IMR-90 (cell line): ENCODE measurements around the gene ADM5. TPM values are rescaled to one million over a fixed set of nuclear protein-coding genes. Genes with fewer than 3 reads are reported as not detected.

ENCODE experiments used
- ATAC-seq: fragments of 200-7000 bp; cut with Tn5 transposase; 2 replicates; pipeline ENCODE4 v1.9.1; 2020; ENCODE audit warnings: low read depth, mild to moderate bottlenecking, moderate library complexity
- BruUV-seq: library from RNA; stranded (reverse); fragments of 400-500 nt; replicated peaks from 2 replicates; lab custom pipeline; 2021; lab: Mats Ljungman, UMichigan
- CTCF ChIA-PET: fragments of 300-600 bp; formaldehyde crosslinking; extraction: SDS; loops from one replicate; lab custom pipeline; 2021; ENCODE audit warnings: antibody characterized with exemption; lab: Yijun Ruan, JAX
- POLR2A ChIA-PET: fragments of 300-600 bp; sonication (Branson Sonifier 250); formaldehyde crosslinking; loops from one replicate; lab custom pipeline; 2022; ENCODE audit warnings: antibody characterized with exemption; ENCODE audit not compliant: unreplicated experiment; lab: Charles Lee
- DNase-seq: peaks from one replicate; pipeline ENCODE4 v3.0.0; 2013
- H2AFZ ChIP-seq: replicated peaks from 2 replicates; pipeline ENCODE3; 2013; ENCODE audit warnings: low read length, mild to moderate bottlenecking; ENCODE audit not compliant: poor library complexity
- H2AK5ac ChIP-seq: 2 replicates; pipeline ENCODE4 v1.6.1; 2013; ENCODE audit warnings: low read depth, low read length, inconsistent platforms
- H2AK9ac ChIP-seq: replicated peaks from 2 replicates; pipeline ENCODE3; 2013; ENCODE audit warnings: mild to moderate bottlenecking, low read depth, low read length, moderate library complexity; ENCODE audit not compliant: poor library complexity
- H2BK120ac ChIP-seq: 2 replicates; pipeline ENCODE4 v1.6.1; 2013; ENCODE audit warnings: low read depth, low read length, inconsistent platforms
- H2BK15ac ChIP-seq: 3 replicates; pipeline ENCODE4 v1.6.1; 2013; ENCODE audit warnings: low read depth, low read length, inconsistent platforms
- H2BK20ac ChIP-seq: 2 replicates; pipeline ENCODE4 v1.6.1; 2013; ENCODE audit warnings: low read depth, mild to moderate bottlenecking, inconsistent platforms, low read length, moderate library complexity
- H2BK5ac ChIP-seq: 2 replicates; pipeline ENCODE4 v1.6.1; 2013; ENCODE audit warnings: mild to moderate bottlenecking, low read depth, low read length, inconsistent platforms; ENCODE audit not compliant: poor library complexity, severe bottlenecking
- H3K14ac ChIP-seq: replicated peaks from 2 replicates; pipeline ENCODE4 v1.6.1; 2013; ENCODE audit warnings: low read depth, low read length, inconsistent platforms
- H3K18ac ChIP-seq: 2 replicates; pipeline ENCODE4 v1.6.1; 2013; ENCODE audit warnings: low read depth, low read length, control low read depth
- H3K23ac ChIP-seq: 2 replicates; pipeline ENCODE4 v1.6.1; 2013; ENCODE audit warnings: low read depth, low read length, inconsistent platforms
- H3K27ac ChIP-seq: 2 replicates; pipeline ENCODE4 v1.5.1; 2013; ENCODE audit warnings: mild to moderate bottlenecking, control low read depth, low read length; ENCODE audit not compliant: insufficient read depth
- H3K27me3 ChIP-seq: 2 replicates; pipeline ENCODE4 v1.6.1; 2013; ENCODE audit warnings: low read length; ENCODE audit not compliant: control insufficient read depth, insufficient read depth
- H3K36me3 ChIP-seq: 2 replicates; pipeline ENCODE4 v1.6.1; 2013; ENCODE audit warnings: low read length, mixed read lengths; ENCODE audit not compliant: control insufficient read depth, insufficient read depth
- H3K4ac ChIP-seq: 2 replicates; pipeline ENCODE4 v1.6.1; 2013; ENCODE audit warnings: low read depth, low read length, inconsistent platforms
- H3K4me1 ChIP-seq: 2 replicates; pipeline ENCODE4 v1.6.1; 2013; ENCODE audit warnings: low read length, mixed read lengths; ENCODE audit not compliant: control insufficient read depth, insufficient read depth
- H3K4me2 ChIP-seq: 2 replicates; pipeline ENCODE4 v1.6.1; 2013; ENCODE audit warnings: low read depth, mild to moderate bottlenecking, control low read depth, low read length, moderate library complexity
- H3K4me3 ChIP-seq: 2 replicates; pipeline ENCODE4 v1.5.1; 2013; ENCODE audit warnings: low read depth, mild to moderate bottlenecking, control low read depth, low read length, moderate library complexity; ENCODE audit not compliant: insufficient read depth
- H3K56ac ChIP-seq: 2 replicates; pipeline ENCODE4 v1.6.1; 2013; ENCODE audit warnings: low read length, inconsistent platforms; ENCODE audit not compliant: insufficient read depth; ENCODE audit errors: extremely low read depth
- H3K79me1 ChIP-seq, 2 experiments: 2 replicates each; pipeline ENCODE4 v1.6.1; 2013; ENCODE audit warnings: low read length in 2 of 2, inconsistent platforms in 1 of 2, low read depth in 1 of 2
- H3K9ac ChIP-seq: 2 replicates; pipeline ENCODE4 v1.6.1; 2013; ENCODE audit warnings: low read depth, low read length, control low read depth
- H3K9me1 ChIP-seq: 2 replicates; pipeline ENCODE4 v1.6.1; 2013; ENCODE audit warnings: low read length, inconsistent platforms; ENCODE audit not compliant: insufficient read depth
- H3K9me3 ChIP-seq: 2 replicates; pipeline ENCODE4 v1.6.1; 2013; ENCODE audit warnings: low read length; ENCODE audit not compliant: control insufficient read depth, insufficient read depth
- H4K20me1 ChIP-seq: 2 replicates; pipeline ENCODE4 v1.6.1; 2013; ENCODE audit warnings: low read length, inconsistent platforms; ENCODE audit not compliant: insufficient read depth
- H4K5ac ChIP-seq: 2 replicates; pipeline ENCODE4 v1.6.1; 2013; ENCODE audit warnings: mild to moderate bottlenecking, low read depth, low read length, control low read depth
- H4K8ac ChIP-seq, 2 experiments: 2 replicates each; pipeline ENCODE4 v1.6.1; 2013; ENCODE audit warnings: low read depth in 2 of 2, low read length in 2 of 2, control low read depth in 1 of 2, inconsistent platforms in 1 of 2
- H4K91ac ChIP-seq: 2 replicates; pipeline ENCODE4 v1.6.1; 2013; ENCODE audit warnings: low read depth, low read length, inconsistent platforms; ENCODE audit not compliant: insufficient read depth
- CEBPB ChIP-seq: IDR thresholded peaks from 2 replicates; pipeline ENCODE4 v1.6.1; 2012; ENCODE audit warnings: low read depth, low read length, improper control_type of control experiment
- FOS ChIP-seq: fragments of 150-350 bp; IDR thresholded peaks from 2 replicates; pipeline ENCODE4 v1.6.1; 2016; ENCODE audit warnings: low read depth, low read length
- MXI1 ChIP-seq: IDR thresholded peaks from 2 replicates; pipeline ENCODE4 v1.6.1; 2012; ENCODE audit warnings: low read depth, mild to moderate bottlenecking, low read length, moderate library complexity, borderline replicate concordance
- RAD21 ChIP-seq: IDR thresholded peaks from 2 replicates; pipeline ENCODE4 v1.6.1; 2012; ENCODE audit warnings: low read length, improper control_type of control experiment
- SMC3 ChIP-seq: fragments of 150-350 bp; IDR thresholded peaks from 2 replicates; pipeline ENCODE4 v1.6.1; 2016; ENCODE audit warnings: low read depth, mild to moderate bottlenecking, antibody characterized with exemption, low read length, moderate library complexity
- WGBS, 2 experiments: methylation state at CpG; one replicate each; pipeline versions ENCODE4 v1.1.5 to v1.1.7; 2013; ENCODE audit warnings: missing lambda C conversion rate in 2 of 2; ENCODE audit not compliant: insufficient read length in 1 of 2; ENCODE audit errors: extremely low coverage in 2 of 2; 5-methylcytosine and 5-hydroxymethylcytosine counted together
- dilution Hi-C: fragments of 300-500 bp; cut with HindIII; formaldehyde crosslinking; loops from one replicate; pipeline ENCODE4 v1.14.3; 2018; ENCODE audit warnings: low sequenced_read_pairs; ENCODE audit not compliant: unreplicated experiment
- in situ Hi-C: fragments of 300-500 bp; cut with MboI; formaldehyde crosslinking; loops from 3 replicates; pipeline ENCODE4 v1.14.3; 2019; ENCODE audit warnings: low sequenced_read_pairs, inconsistent platforms, mixed read lengths
- intact Hi-C: fragments of 100-400 bp; cut with micrococcal nuclease; formaldehyde crosslinking; loops from 2 replicates; pipeline ENCODE4 v1.10.0; 2022
- polyA plus RNA-seq, 3 experiments: library from polyadenylated mRNA; depleted of rRNA; stranded (reverse); fragments of >200 nt; gene quantifications; 2 replicates each; pipeline ENCODE4 v1.2.3, GENCODE V29; 2012; ENCODE audit warnings: low replicate concordance in 1 of 3
- total RNA-seq: library from RNA; depleted of rRNA; stranded (reverse); fragments of >200 nt; gene quantifications from 2 replicates; pipeline ENCODE4 v1.2.3, GENCODE V29; 2012
- TF ChIP-seq, protein P1 (sequence below): fragments of 150-350 bp; IDR thresholded peaks from 2 replicates; pipeline ENCODE4 v1.6.1; 2017; ENCODE audit warnings: mild to moderate bottlenecking, antibody characterized with exemption, low read length, low read depth
- TF ChIP-seq, protein P2 (sequence below): fragments of 150-350 bp; IDR thresholded peaks from 2 replicates; pipeline ENCODE4 v1.6.1; 2016; ENCODE audit warnings: low read depth, mild to moderate bottlenecking, low read length, moderate library complexity, borderline replicate concordance

The ADM5 gene
- total and polyA plus RNA-seq, 2 of the 4 experiments (the other 2 are of a cell fraction): 0.18 to 0.99 TPM

DNA sequence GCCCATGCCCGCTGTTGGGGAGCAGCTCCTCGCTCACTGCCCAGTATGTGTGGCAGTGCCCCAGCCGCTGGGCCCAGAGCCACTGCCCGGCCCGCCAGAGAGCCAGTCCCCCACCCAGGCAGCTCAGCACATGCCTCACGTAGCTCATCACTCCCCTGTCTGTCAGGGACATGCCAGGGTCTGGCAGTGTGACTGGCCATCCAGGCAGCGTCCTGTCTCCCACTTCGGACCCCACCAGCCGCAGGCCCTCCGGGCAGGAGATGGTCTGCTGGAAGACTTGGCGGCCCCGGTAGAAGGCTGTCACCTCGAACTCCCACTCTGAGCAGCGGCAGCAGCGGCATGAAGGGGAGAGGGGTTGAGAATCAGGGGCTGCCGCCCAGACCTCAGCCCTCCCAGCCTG, 27.4 kb upstream of the ADM5 start:
- no peak overlapping the region for H3K9ac ChIP-seq
- H3K36me3 ChIP-seq: peaks cover 48% of the 10 kb centered on the region
- H4K8ac ChIP-seq: no peak overlapping the region
- intact Hi-C loops: no loop called here
- CTCF ChIA-PET: no interaction called here
- H2AK9ac ChIP-seq: no peak overlapping the region
- H3K79me1 ChIP-seq: peaks cover 7 to 58% of the 10 kb centered on the region in 2 experiments; a peak in 3 of 4 replicates
- H2BK20ac ChIP-seq: no peak overlapping the region
- H3K27ac ChIP-seq: no peak overlapping the region
- H3K4ac ChIP-seq: no peak overlapping the region
- BruUV-seq: no TSS peak
- no peak for TF ChIP-seq MXI1
- TF ChIP-seq, protein P1, sequence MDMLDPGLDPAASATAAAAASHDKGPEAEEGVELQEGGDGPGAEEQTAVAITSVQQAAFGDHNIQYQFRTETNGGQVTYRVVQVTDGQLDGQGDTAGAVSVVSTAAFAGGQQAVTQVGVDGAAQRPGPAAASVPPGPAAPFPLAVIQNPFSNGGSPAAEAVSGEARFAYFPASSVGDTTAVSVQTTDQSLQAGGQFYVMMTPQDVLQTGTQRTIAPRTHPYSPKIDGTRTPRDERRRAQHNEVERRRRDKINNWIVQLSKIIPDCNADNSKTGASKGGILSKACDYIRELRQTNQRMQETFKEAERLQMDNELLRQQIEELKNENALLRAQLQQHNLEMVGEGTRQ: no peak
- no peak for TF ChIP-seq SMC3
- TF ChIP-seq RAD21: no peak
- TF ChIP-seq FOS: no peak
- no peak for TF ChIP-seq CEBPB
- TF ChIP-seq, protein P2, sequence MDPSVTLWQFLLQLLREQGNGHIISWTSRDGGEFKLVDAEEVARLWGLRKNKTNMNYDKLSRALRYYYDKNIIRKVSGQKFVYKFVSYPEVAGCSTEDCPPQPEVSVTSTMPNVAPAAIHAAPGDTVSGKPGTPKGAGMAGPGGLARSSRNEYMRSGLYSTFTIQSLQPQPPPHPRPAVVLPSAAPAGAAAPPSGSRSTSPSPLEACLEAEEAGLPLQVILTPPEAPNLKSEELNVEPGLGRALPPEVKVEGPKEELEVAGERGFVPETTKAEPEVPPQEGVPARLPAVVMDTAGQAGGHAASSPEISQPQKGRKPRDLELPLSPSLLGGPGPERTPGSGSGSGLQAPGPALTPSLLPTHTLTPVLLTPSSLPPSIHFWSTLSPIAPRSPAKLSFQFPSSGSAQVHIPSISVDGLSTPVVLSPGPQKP: no peak
- no peak overlapping the region for H4K91ac ChIP-seq
- DNase-seq: no peak
- no peak overlapping the region for H3K14ac ChIP-seq
- no peak overlapping the region for H2BK5ac ChIP-seq
- POLR2A ChIA-PET: no interaction called here
- no peak overlapping the region for H2BK120ac ChIP-seq
- dilution Hi-C loops: no loop called here
- whole genome bisulfite sequencing, 2 experiments: 100% methylated on average over 2 of the region's 16 CpGs; no CpG with 5 or more reads in 1 of the 2 experiments
- H3K4me1 ChIP-seq: peaks cover 9% of the 10 kb centered on the region
- H3K9me3 ChIP-seq: no peaks in the 10 kb centered on the region
- H3K23ac ChIP-seq: no peak overlapping the region
- no peak overlapping the region for H3K56ac ChIP-seq
- peaks cover 19% of the 10 kb centered on the region for H4K20me1 ChIP-seq
- peaks cover 3% of the 10 kb centered on the region; the same call in 1 of the 2 replicates for H3K9me1 ChIP-seq
- ATAC-seq: no peak
- H3K27me3 ChIP-seq: no peaks in the 10 kb centered on the region
- no peak overlapping the region for H2AFZ ChIP-seq
- no peak overlapping the region for H2AK5ac ChIP-seq
- no peak overlapping the region for H2BK15ac ChIP-seq
- in situ Hi-C loops: loop anchor here (10.0 kb wide), 1 partner anchor 167 kb away; the partner anchor contains the start of gene RPS11
- no peak overlapping the region for H3K18ac ChIP-seq
- no peak overlapping the region for H4K5ac ChIP-seq
- no peak overlapping the region for H3K4me3 ChIP-seq
- no peak overlapping the region for H3K4me2 ChIP-seq
